ENCODE measurements around the gene GNPTG. TPM values are rescaled to one million over a fixed set of nuclear protein-coding genes. Genes with fewer than 3 reads are reported as not detected.

The GNPTG gene
- total RNA-seq, 4 donors from 2014 or later, result 20.6 to 37.5 (median 30.2) TPM

- H3K4me1 ChIP-seq, result no peaks in the 10 kb centered on the region
- DNase-seq (no peak), ATAC-seq (no peak)
- H3K9me3 ChIP-seq, result no peaks in the 10 kb centered on the region
- H3K27me3 ChIP-seq, result no peaks in the 10 kb centered on the region
- H3K27ac ChIP-seq, result no peak overlapping the region
- TF ChIP-seq CTCF (IDR thresholded peaks at IDR 0.05 in 4 of 5, conservative IDR thresholded peaks at IDR 0.05 in 1 of 5) (no peak), POLR2A (IDR thresholded peaks at IDR 0.05) (no peak)
- no peak overlapping the region for H3K4me3 ChIP-seq
- intact Hi-C loops (cut with DNase I; ENCODE audit: low total_unique reads), result no loop called here
- in situ Hi-C loops (cut with MboI; ENCODE audit: low sequenced_read_pairs in 4 of 4), result no loop called here
- peaks cover 0 to 49% of the 10 kb centered on the region in 2 donors for H3K36me3 ChIP-seq
Observed at GRCh38 chr16:1398351-1398750, 46.6 kb downstream of the GNPTG start.

- Histone ChIP-seq H3K9me3 (no peaks in the 10 kb centered on the region), H3K36me3 (peaks cover 0 to 42% of the 10 kb centered on the region in 2 donors), H3K27ac (no peak overlapping the region), H3K4me3 (no peak overlapping the region), H3K27me3 (no peaks in the 10 kb centered on the region), H3K4me1 (no peaks in the 10 kb centered on the region)
- ATAC-seq, result no peak
- intact Hi-C loops (cut with DNase I; ENCODE audit: low total_unique reads), result no loop called here
- TF ChIP-seq POLR2A (IDR thresholded peaks at IDR 0.05) (no peak), CTCF (IDR thresholded peaks at IDR 0.05 in 4 of 5, conservative IDR thresholded peaks at IDR 0.05 in 1 of 5) (no peak)
- no peak for DNase-seq
- in situ Hi-C loops (cut with MboI; ENCODE audit: low sequenced_read_pairs in 4 of 4), result no loop called here
Observed at GRCh38 chr16:1398826-1399581, 47.3 kb downstream of the GNPTG start.

GRCh38 chr16:1401061-1401757 lies 49.5 kb downstream of the GNPTG start:
- no peaks in the 10 kb centered on the region for H3K4me1 ChIP-seq
- H3K27ac ChIP-seq, result no peak overlapping the region
- no peak overlapping the region for H3K4me3 ChIP-seq
- H3K36me3 ChIP-seq, result peaks cover 0 to 38% of the 10 kb centered on the region in 2 donors
- TF ChIP-seq POLR2A (IDR thresholded peaks at IDR 0.05), result no peak
- no peak for TF ChIP-seq CTCF (IDR thresholded peaks at IDR 0.05 in 4 of 5, conservative IDR thresholded peaks at IDR 0.05 in 1 of 5)
- no peak for ATAC-seq
- intact Hi-C loops (cut with DNase I; ENCODE audit: low total_unique reads), result no loop called here
- in situ Hi-C loops (cut with MboI; ENCODE audit: low sequenced_read_pairs in 4 of 4), result no loop called here
- DNase-seq, result no peak
- H3K27me3 ChIP-seq, result no peaks in the 10 kb centered on the region
- H3K9me3 ChIP-seq, result no peaks in the 10 kb centered on the region

GRCh38 chr16:1401758-1402154 lies 50.0 kb downstream of the GNPTG start:
- Histone ChIP-seq H3K4me3 (no peak overlapping the region), H3K36me3 (peaks cover 0 to 40% of the 10 kb centered on the region in 2 donors), H3K27me3 (no peaks in the 10 kb centered on the region), H3K4me1 (no peaks in the 10 kb centered on the region), H3K9me3 (no peaks in the 10 kb centered on the region), H3K27ac (no peak overlapping the region)
- ATAC-seq, result no peak
- no peak for DNase-seq
- in situ Hi-C loops (cut with MboI; ENCODE audit: low sequenced_read_pairs in 4 of 4) (no loop called here), intact Hi-C loops (cut with DNase I; ENCODE audit: low total_unique reads) (no loop called here)
- TF ChIP-seq CTCF (IDR thresholded peaks at IDR 0.05 in 4 of 5, conservative IDR thresholded peaks at IDR 0.05 in 1 of 5) (no peak), POLR2A (IDR thresholded peaks at IDR 0.05) (no peak)

Measured in gastrocnemius medialis (tissue), 4 donors.